Stimulated activated CD4-positive, alpha-beta T cell treated with anti-CD3 and anti-CD28 coated beads, Interleukin-12 subunit alpha, Interleukin-12 subunit beta, amount 100 ng/mL, for 4 hours (primary cell): Measurements from ENCODE around the gene MINDY4.
"Not testable (repeated sequence)": the region's sequence is repeated elsewhere in the genome, so short reads cannot be mapped to it uniquely, and the experiment has no call there.

Experiments used
- DNase-seq: peaks from one replicate; pipeline ENCODE4 v3.0.0-alpha.2; 2020

MINDY4 gene

DNA sequence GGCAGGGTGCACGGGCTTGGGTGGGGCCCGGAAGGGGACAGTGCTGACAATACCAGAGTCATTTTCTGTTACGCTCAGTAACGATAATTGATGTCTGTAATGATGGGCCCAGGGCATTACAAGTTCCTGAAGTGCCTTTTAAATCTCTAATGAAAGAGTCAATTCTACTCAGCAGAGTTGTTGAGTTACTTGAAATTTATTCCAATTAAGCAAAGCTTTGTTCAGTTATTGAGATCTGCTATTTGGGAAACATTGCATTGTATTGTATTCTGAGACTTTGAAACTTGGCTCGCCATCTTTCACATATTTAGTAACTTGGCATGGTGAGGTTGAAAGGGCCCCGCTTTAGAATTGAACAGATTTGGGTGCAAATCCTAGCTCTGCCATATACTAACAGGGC lies 34.7 kb downstream of the MINDY4 start:
- no peak for DNase-seq

DNA sequence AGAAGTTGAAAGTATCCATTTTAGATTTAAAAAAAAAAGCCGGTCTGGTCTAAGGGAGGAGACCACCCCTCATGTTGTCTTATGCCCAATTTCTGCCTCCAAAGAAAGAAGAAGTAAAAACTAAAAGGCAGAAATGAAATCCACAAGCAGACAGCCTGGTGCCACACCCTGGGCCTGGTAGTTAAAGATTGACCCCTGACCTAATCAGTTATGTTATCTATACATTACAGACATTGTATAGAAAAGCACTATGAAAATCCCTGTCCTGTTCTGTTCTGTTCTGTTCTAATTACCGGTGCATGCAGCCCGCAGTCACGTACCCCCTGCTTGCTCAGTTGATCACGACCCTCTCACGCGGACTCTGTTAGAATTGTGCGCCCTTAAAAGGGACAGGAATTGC lies 36.3 kb downstream of the MINDY4 start:
- not testable (repeated sequence) for DNase-seq

DNA sequence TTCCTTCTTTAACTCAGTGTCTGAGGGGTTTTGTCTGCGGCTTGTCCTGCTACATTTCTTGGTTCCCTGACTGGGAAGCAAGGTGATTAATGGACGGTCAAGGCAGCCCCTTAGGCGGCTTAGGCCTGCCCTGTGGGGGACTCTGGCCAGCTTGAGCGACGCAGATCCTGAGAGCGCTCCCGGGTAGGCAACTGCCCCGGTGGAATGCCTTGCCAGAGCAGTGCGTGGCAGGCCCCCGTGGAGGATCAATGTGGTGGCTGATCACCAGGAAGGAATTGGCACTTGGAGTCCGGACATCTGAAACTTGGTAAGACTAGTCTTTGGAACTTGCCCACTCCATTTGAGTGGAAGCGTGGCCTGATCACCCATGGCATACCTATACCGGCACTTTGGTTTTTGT lies 36.7 kb downstream of the MINDY4 start:
- not testable (repeated sequence) for DNase-seq

DNA sequence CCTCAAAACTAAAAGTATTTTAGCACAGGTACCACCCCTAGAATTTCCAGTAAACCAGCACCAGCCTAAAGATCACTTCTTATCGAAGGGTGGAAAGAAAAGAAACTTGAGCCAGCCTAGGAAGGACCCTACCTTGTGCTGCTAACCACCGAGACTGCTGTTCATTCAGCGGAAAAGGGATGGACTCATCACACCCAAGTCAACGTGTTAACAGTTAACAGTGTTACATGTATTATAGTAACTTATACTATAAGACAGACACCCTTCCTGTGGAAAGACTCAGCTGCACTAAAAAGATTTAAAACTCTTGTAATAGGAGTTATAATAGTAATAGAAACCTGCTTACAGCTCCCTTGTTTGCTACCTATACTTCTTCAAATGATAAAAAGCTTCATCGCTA lies 39.8 kb downstream of the MINDY4 start:
- no peak for DNase-seq

DNA sequence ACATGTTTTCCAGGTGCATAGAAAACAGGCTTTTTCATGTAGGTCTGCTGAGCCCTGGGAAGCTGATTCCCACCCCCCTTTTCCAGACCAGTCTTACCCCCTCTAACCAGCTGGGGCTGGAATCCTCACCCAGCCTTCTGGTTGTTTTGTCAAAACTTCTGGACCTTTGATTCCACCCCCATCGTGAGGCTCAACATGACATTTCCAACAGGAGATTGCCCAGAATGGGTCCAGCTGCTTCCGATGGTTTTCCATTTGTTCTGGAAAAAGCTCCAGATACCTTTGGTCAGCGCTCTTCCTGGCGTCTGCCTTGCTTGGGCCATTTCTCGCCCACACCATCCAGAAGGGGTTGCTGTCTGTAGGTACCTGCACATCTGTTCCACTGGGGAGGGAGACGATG lies 41.5 kb downstream of the MINDY4 start:
- no peak for DNase-seq

DNA sequence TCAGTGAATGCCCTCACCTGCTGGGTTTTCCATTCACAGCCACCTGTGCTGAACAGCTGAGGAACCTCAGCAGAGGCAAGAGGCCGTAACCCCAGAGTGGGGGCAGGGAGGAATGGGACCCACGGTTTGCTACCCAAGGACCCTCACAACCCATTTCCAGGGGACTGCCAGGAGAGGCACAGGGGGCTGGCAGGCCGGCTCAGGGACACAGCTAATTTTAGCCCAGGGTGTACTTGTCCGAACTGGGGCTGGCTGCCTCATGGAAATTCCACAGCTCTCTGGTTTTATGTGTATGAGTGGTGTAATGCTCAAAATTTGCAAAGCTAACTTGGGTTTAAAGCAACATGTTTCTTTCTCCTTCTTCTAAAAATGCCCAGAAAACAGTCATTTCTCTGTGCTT lies 42.2 kb downstream of the MINDY4 start:
- no peak for DNase-seq

DNA sequence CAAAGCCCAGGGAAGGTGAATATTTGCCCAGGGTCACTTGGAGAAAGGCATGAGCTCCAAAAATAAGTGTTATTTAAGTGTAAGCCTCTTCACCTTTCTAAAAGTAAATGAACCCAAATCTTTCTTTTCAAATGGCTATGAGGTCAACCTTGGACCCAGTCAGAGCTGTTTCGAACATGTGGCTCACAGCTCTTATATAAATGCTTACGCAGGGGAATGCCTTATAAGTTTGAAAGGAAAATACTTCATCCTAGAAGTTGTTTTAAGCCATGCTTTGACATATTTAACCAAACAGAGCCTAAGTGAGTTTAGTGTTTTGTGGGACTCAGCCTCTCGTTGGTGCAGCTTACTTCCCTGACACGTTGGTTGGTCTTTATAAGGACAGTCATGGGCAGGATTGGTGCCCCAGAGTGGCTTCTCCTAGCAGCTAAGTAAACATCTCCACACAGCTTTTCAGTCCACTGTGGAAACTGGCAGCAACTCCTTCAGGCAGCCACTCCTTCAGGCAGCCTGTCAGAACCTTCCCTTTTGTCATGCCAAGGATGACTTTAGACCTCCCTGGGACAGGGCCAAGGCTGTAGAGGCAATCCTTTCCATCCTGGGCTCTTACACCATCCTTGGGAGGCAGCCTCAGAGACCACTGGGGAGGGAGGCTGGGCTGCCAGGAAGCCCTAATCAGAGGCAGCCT lies 43.6 kb downstream of the MINDY4 start:
- DNase-seq = no peak

DNA sequence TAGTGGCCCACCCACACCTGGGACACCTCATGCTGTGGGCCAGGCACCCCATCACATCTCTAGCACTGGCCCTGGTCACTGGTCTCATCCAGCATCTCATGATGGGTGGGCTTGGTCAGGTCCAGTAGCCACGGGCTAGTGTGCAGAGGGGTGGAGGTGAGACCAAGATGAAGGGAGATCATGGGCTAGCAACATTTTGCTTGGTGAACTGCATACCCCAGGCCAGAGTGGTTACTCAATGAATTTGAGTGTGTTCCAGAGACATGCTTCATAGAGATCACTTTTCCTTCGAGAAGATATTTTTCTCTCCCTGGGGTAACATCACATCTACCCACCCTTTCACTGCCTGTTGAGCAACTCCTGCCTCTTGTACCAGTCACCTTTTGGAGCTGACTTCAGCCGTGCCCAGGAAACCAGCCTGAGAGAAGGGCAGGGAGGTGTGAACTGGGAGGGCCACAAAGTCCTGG lies 44.2 kb downstream of the MINDY4 start:
- DNase-seq = no peak

DNA sequence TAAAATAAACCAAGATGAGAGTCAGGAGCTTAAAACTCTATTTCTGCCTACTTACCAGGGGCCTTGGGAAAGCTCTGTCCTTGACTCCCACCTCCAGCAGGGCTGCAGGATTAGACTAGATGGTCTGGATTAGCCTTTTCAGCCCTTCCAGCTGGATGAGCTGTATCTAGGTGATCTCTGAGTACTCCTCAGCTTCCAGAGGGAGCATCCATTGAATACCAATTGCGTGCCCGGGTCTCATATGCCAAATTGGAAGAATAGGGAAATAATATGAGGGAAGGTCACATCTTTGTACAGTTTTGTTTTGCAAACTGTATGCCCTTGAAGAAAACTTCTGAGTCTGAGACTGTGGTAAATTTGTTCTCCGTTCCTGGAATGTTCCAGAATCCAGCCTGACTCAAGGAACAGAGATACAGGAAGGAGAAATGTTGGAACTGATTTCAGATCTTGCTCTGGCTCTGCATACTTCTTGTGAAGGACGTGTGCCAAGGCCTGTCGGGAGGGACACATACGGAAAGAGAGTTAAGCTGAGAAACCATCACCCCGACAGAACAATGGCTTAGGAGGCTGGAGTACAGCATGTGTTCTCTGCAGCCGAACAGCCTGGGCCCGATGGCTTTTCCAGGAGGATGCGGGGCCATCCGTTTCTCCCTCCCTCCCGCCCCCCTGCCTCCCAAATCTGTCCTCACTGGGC lies 44.9 kb downstream of the MINDY4 start:
- no peak for DNase-seq

DNA sequence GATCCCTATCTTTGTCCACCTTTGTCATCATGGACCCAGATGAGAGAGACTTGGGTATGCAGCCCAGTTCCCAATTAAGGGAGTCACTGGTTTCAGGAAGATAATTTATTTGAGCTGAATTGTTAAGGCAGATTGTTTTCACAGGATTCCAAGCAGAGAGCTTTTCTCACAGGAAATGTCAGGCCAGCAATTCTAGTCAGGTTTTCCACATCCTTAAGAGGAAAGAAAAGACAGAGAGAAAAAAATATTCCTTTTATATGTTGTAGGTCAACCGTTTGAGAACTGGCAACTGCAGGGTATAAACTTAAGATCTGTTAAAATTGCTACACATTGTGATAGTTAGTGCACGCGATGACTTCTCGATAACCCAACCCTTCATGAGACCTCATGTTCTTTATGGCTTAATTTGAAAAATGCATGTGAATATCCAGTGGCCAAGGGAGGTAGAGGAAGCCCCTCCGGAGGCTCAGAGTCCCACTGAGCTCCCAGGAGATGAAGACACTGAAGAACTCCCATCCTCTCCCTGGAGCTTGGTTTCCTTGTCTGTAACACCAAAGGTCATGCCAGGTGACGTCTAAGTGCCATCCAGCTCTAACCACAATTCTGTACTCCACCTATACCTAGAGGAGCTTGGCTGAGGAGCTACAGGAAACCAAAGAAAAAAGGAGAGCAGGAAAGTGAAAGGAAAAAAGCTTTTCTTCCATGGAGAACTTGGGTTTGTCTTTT lies 45.6 kb downstream of the MINDY4 start:
- no peak for DNase-seq

DNA sequence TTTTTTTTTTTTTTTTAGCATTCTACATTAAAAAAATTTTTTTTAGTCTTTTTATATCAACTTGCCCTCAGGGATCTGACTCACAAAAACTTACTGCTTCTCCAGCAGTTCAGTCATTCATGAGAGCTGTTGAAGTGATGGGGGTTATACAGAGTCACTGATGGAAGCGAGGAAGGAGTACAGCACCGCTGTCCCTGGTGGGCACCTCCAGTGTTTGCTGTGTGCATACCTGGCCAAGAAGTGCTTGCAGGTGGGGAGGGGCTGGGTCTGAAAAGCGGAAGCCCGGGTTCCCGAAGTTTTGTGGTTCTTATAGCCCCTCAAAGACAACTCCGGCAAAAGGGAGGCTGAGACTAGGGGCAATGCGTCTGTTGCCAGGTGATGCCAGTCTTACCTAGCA lies 46.2 kb downstream of the MINDY4 start:
- DNase-seq = no peak

DNA sequence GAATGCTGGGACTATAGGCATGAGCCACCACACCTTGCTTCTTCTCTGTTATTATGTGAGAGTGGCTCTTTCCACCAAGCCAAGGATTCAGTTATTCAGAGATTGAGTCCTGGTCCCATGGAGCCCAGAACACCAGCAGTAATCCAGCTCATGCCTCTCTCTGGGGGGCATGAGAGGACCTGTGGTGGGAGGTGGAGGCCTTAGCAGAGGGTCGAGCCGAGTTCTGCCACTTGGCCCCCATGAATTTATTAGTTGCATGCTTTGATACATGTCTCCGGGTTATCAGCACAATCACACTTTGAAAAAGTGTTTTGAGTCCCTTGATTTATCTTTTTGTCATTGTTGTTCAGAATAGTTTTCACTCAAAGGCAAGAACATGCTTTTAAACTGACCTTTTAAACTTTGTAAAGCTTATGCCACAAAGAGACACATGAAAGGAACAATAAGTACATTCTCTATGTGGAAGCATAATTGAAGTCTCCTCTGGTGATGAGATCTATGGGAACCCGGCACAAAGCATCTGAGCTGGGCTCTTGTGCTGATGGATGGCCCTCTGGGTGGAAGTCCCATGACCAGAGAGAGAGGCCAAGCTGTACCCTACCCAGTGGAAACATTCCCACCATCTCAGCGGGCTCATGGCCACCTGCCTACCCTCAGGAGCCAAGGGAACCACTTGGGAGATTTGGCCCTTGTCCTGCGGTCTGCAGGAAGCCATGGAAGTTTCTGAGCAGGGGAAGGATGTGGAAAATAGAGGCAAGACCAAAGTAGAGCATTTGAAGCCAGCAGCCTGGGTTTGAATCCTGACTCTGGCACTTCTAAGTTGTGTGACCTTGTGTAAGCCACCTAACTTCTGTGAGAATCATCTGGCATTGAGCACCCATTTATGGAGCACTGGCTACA lies 53.9 kb downstream of the MINDY4 start:
- no peak for DNase-seq

DNA sequence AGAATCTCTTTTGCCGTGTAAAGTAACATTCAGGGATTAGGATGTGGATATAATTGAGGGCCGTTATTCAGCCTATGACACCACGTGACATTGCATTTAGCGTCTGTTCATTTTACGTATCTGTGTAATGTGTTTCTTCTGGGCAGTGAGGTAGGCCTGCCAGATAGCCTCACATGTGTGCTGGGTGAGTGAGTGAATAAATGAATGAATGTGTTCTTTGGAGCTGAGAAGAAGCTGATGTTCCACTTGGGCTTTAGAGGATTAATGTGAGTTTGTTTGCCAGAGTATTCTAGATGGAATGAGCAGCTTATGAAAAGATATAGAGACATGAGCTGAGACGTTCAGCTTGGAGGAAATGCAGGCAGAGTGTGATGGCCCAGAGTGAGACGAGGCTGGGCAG lies 55.0 kb downstream of the MINDY4 start:
- DNase-seq = no peak

DNA sequence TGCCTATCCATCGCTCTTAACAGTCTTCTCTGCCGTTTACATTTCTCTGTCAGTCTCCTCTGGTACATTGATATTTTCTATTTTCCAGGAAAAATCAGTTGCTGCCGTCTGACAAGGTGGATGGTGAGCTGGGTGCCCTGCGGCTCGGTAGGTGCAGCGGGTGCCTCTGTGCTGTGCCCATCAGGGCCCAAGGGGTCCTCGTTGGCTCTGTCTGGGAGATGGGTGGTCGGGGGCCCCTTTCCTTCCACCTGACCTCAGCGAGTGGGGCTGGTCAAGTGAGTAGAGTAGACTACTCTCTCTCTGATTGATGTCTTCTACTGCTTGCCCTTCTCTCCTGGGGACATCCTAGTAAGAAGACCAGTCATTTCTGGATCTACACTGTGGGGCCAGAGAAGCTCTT lies 57.4 kb downstream of the MINDY4 start:
- DNase-seq = no peak

DNA sequence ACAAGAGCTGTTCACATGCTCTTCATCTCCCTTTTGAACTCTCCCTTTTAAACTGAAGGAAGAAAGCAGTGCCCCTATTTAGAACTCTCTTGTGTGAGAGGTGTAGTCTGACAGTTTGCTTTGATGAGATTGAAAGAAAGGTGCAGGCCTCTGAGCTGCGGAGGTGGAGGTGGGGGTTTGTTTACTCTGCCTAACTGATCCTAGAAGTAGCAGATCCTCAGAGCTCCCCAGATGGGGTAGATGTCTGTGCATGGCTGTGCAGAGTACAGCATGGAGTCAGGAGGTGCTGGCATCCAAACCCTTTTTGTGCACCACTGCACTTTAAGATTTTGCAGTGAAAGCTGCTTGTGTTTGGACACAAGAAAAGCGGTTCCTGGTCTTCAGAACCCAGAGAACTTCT lies 58.3 kb downstream of the MINDY4 start:
- DNase-seq = no peak

DNA sequence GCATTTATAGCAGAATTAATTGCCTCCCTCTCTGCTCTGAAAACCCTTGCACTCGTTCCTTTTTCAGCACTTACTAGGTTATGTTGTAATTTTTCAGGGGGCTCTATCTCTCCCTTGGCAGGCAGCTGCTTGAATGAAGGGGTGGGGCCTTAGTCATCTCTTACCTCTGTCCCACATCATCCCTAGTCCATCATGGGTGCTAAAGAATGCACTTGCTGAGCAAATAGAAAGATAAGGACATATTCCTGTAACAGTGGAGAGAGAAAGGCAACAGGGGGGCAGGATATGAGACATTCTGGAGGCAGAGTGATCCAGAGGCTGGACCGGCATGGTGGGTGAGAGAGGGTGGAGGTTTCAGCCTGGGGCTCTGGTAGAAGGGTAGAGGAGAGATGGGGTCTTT lies 60.0 kb downstream of the MINDY4 start:
- DNase-seq = no peak

DNA sequence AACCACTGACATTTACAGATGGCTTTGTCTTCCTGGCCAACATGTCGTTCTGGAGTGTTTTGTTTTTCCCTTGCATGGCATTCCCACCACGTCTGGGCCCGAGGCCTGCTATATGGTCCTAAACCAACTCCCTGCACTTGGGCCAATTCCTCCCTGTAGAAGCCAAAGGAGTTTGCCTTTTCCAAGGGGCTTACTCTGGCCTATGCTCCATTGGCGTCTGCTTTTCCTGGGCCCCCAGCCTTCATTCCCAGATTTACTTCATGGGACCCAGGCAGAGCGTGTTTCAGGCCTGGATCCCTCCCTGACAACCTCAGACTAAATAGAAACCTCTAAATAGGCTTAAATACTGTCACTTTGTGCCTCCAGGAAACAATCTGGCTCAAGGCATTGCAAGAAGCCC lies 60.7 kb downstream of the MINDY4 start:
- DNase-seq = no peak

DNA sequence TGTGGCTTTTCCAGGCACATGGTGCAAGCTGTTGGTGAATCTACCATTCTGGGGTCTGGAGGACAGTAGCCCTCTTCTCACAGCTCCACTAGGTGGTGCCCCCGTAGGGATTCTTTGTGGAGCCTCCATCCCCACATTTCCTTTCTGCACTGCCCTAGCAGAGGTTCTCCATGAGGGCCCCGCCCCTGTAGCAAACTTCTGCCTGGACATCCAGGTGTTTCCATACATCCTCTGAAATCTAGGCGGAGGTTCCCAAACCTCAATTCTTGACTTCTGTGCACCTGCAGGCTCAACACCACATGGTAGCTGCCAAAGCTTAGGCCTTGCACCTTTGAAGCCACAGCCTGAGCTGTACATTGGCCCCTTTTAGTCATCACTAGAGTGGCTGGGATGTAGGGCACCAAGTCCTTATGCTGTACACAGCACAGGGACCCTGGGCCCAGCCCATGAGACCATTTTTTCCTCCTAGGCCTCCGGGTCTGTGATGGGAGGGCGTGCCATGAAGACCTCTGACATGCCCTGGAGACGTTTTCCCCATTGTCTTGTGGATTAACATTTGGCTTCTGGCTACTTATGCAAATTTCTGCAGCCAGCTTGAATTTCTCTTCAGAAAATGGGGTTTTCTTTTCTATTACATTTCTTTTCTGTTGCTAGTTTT lies 62.9 kb downstream of the MINDY4 start:
- DNase-seq = not testable (repeated sequence)

DNA sequence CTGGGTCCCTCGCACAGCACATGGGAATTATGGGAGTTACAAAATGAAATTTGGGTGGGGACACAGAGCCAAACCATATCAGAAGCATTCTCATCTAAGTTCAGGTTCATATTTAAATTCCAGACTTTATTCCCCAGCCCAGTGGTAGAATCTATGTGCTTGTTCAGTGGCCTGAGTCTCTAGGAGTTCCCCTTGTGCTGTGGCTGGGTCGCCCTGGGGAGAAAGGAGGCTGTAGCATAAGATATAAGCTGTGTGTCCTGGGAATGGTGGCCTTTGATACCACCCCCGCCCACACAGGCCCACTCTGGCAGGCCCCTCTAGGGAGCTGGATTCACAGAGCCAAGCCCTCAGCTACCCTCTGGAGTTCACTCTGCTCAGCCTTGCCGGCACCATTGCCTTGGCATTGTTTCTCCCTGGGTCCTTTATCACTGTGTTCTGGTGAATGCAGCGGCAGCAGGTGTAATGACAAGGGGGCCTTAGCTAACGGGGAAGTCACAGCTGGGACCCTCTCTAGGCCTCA lies 64.2 kb downstream of the MINDY4 start:
- no peak for DNase-seq

DNA sequence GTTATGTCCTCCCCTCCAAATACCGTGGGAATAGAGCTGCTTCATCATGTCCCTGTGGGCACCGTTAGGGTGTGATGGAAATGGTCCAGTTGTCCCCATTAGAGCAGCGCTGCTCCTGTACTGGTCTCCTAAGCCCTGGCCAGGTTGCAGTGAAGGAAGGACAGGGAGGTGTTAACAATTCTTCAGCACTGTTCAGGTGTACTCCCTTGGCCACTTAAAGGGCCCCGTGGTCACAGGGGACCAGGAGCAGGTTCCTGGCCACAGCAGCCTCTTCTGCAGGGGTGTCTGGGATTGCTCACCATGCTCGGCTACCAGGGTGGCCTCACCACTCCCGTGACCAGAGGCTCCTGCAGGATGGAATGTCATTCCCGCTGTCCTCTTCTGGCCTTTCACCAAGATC lies 65.8 kb downstream of the MINDY4 start:
- no peak for DNase-seq

DNA sequence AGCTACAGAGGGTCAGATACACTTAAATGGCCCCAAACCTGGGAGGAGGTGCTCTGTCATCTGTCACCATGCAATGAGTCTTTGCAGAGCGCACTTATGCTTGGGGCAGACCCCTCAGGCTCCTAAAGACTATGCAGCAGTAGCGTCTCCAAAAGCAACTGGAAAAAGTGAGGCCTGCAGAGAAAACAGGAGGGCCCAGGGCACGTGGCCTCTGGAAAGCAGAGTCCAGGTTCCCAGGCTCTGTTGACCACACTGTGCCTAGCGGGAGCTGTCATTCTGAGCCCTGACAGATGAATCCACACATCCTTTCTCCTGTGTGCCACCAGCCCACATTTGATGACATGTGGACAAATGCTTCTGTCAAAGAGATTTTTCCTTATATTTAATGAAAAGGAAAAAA lies 66.4 kb downstream of the MINDY4 start:
- no peak for DNase-seq

DNA sequence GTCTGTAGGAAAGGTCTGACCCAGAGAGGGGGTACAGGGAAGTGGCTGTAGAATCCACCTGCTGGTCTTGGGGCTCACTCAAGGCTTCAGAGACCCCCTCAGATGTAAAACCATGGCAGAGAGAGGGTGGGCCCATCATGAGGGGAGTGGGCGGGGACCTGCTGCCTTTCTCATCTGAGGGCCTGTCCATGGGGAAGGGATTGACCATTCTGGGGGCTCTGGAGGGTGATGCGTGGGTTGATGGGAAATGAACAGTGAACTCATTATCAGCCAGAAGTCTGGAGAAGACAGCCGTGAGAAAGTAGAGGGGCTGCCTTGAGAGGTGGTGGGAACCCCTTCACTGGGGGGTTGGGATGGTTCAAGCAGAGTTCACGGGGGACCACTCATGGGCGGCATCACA lies 66.8 kb downstream of the MINDY4 start:
- no peak for DNase-seq
